ENCODE results near the gene KCNK15.

- TF ChIP-seq, protein P1, sequence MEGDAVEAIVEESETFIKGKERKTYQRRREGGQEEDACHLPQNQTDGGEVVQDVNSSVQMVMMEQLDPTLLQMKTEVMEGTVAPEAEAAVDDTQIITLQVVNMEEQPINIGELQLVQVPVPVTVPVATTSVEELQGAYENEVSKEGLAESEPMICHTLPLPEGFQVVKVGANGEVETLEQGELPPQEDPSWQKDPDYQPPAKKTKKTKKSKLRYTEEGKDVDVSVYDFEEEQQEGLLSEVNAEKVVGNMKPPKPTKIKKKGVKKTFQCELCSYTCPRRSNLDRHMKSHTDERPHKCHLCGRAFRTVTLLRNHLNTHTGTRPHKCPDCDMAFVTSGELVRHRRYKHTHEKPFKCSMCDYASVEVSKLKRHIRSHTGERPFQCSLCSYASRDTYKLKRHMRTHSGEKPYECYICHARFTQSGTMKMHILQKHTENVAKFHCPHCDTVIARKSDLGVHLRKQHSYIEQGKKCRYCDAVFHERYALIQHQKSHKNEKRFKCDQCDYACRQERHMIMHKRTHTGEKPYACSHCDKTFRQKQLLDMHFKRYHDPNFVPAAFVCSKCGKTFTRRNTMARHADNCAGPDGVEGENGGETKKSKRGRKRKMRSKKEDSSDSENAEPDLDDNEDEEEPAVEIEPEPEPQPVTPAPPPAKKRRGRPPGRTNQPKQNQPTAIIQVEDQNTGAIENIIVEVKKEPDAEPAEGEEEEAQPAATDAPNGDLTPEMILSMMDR (IDR thresholded peaks at IDR 0.05) = peak; percentile 47
- TF ChIP-seq EZH2 (IDR thresholded peaks at IDR 0.05) = no peak
These were observed 4.6 kb downstream of the KCNK15 start for GRCh38 chr20:44750081-44750805.

Measured in neural progenitor cell (in vitro differentiated cells).